Measurements from ENCODE around the gene NIFK. TPM values are rescaled to one million over a fixed set of nuclear protein-coding genes. Genes with fewer than 3 reads are reported as not detected.
"Not testable (repeated sequence)": the region's sequence is repeated elsewhere in the genome, so short reads cannot be mapped to it uniquely, and the experiment has no call there.

NIFK gene
- polyA plus RNA-seq, 1 donor: 53.4 TPM

DNA sequence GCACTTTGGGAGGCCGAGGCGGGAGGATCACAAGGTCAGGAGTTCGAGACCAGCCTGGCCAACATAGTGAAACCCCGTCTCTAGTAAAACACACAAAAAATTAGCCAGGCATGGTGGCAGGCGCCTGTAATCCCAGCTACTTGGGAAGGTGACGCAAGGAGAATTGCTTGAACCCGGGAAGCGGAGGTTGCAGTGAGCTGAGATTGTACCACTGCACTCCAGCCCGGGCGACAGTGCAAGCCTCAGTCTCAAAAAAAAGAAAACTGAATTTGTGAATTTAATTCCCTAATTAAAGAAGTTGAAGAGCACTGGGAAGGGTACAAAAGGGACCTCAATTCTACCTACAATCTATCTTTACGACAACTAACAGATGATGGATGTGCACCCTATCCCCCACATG, 2.1 kb downstream of the NIFK start:
- not testable (repeated sequence) for DNase-seq (ENCODE audit: low read depth)

DNA sequence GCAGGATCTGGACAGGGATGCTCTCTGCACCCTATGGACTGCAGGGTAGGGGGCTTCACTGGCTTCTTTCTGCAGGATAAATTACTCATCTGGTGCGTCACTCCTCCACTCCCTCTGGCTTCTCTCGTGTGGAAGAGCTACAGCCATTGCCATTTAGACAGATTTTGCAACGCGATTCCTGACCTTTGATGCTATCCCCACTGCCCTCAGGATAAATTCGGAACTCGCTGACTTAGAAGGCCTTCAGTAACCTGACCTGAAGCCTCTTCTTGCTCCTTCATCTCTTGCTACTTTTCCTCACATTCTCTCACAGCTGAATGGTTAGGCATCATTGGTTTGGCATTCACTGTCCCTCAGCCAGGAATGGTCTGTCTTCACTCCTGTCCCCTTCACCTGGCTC, 5.3 kb downstream of the NIFK start:
- DNase-seq (ENCODE audit: low read depth): no peak

DNA sequence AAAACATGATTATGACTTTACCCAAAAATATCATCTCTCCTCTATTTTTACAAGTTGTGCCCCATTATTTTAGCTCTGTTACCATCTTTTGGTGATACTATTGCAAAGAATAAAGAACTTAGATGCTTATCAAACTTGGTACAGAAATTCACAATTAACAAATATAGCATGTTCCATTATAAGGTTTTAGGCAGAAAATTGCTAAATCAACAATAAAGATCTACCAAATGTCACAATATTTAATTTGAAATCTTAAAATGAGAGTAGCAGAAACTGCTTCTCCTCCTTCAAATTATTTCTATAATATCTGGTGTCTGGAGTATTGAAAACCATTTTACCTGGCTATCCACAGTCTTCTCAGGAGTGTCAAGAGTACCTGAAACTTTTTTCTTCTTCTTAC, 8.7 kb downstream of the NIFK start:
- no peak for DNase-seq (ENCODE audit: low read depth)

DNA sequence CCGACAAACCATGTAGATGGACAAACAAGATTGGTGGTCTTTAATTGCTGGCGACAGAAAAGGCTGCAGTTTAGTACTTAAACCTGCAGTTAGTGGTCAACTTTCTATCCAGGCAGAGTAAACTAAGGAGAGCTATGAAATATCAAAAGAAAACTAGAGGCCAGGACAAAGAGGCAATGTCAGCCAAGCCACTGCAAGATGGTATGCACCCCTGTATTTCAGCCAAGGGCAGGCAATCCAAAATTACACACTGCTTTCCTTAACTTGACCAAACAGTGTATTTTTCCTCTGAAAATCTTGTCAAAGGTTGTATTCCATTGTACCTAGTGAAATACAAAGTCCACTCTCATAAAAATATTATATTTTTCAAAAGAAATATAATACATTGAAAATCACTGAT, 9.3 kb downstream of the NIFK start:
- no peak for DNase-seq (ENCODE audit: low read depth)

DNA sequence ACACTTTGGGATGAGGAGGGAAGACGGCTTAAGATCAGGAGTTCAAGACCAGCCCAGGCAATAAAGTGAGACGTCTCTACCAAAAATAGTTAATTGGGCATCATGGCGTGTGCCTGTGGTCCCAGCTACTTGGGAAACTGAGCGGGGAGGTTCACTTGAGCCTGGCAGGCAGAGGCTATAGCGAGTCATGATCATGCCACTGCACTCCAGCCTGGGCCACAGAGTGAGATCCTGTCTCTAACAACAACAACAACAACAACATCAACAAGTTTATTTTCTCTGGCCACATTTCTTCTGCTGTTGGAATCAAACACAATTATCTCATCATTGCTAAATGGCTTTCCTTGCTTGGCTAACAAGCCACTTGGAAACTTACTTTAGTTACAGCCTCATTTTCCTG, 13.4 kb downstream of the NIFK start:
- DNase-seq (ENCODE audit: low read depth): no peak

DNA sequence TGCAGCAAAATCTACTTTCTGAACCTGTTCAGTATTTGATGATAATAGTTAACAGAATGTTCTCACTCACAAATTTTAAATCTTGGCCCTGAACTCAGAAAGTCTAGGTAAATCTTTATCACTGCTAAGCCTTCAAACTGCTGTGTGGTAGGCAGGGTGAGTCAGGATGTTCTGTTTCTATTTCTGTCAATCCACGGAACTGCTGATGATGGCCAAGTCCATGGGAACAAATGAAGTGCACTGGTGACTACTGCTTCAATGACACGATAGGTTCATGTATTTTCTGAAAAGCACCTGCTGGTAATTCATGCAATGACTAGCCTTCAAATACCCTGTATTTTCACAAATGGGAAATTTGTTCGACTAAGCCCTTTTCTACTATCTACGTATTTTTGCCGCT, 14.2 kb downstream of the NIFK start:
- no peak for DNase-seq (ENCODE audit: low read depth)

DNA sequence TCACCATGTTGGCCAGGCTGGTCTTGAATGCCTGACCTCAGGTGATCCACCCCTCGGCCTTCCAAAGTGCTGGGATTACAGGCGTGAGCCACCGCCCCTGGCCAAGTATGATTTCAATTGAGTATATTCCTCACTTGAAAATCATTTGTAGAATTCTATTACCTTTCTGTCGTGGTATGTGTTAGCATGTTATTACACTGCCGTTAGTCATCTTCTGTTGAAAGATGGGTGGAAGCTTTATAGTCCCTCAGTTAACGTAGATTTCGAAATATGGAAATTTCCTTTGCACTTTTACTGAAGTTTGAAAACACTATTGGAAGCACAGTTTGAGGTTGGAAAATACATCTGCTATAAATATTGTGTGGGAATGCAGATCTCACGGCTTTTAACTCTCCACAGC, 14.7 kb downstream of the NIFK start:
- DNase-seq (ENCODE audit: low read depth): no peak

DNA sequence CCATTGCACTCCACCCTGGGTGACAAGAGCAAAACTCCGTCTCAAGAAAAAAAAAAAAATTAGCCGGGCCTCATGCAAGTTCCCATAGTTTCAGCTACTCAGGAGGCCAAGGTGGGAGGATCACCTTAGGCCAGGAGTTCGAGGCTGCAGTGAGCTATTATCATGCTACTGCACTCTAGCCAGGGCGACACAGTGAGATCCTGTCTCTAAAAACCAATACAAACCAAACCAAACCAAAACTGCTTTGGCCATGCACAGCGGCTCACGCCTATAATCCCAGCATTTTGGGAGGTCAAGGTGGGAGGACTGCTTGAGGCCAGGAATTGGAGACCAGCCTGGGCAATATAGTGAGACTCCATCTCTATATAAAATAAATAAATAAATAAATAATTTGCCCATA, 19.1 kb downstream of the NIFK start:
- no peak for DNase-seq (ENCODE audit: low read depth)

DNA sequence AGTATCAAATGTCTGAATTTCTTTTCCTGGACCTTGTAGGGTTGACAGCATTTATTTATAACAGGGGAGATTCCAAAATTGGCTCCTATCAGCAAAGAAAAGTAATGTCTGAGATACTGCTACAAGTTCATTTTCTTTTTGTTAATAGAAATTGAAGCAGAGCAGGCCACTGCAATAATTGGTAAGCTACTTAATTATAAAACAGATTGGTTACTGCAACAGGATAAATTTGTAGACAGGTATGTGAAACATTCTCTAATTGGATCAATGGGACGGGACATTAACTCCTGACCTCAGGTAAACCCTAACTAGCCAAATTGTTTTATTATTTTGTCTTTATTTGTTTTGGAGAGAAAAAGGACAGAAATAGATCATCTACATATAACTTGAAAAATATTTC, 20.5 kb downstream of the NIFK start:
- DNase-seq (ENCODE audit: low read depth): no peak

DNA sequence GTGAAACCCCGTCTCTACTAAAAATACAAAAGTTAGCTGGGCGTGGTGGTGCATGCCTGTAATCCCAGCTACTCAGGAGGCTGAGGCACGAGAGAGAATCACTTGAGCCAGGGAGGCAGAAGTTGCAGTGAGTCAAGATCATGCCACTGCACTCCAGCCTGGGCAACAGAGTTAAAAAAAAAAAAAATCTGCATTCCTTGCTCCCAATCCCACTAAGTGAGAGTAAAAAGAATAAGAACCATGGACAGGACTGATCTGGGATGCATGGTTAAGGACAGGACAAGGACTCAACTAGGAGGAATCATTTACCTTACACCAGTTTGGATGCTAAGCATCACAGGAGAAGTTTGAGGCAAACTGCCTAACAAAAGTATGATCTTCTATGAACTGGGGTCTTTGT, 25.2 kb downstream of the NIFK start:
- DNase-seq (ENCODE audit: low read depth): not testable (repeated sequence)

DNA sequence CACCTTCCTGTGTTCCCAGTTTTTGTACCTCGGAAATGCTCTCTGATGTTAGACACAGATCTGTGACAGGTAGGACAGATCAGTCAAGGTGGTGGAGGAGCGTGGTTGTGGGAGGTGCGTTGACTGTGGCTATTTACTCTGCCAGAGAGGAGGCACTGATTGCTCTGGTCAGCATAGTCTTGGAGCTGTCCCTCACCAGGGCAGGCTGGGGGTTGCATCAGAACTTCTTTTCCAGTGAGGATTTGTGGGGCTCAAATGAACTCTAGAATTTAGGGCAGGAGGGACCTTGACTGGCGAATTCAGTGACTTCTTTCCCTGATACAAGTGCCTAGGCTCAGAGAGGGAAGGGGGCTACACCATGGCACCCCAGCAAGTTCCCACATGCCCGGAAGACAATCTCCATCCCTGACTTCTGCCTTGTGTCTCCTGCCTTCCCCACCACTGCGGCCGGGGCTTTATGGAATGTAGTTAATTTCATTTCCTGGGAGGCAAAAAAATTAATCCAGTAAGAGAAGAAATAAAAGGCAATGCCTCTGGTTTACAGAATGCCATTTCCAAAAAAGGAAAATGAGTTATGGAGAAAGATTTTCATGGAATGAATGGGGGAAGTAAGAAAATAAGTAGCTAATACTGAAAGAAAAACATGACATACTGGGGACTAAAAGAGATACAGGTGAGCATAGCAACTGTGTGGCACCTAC, 26.1 kb downstream of the NIFK start:
- DNase-seq (ENCODE audit: low read depth): no peak

DNA sequence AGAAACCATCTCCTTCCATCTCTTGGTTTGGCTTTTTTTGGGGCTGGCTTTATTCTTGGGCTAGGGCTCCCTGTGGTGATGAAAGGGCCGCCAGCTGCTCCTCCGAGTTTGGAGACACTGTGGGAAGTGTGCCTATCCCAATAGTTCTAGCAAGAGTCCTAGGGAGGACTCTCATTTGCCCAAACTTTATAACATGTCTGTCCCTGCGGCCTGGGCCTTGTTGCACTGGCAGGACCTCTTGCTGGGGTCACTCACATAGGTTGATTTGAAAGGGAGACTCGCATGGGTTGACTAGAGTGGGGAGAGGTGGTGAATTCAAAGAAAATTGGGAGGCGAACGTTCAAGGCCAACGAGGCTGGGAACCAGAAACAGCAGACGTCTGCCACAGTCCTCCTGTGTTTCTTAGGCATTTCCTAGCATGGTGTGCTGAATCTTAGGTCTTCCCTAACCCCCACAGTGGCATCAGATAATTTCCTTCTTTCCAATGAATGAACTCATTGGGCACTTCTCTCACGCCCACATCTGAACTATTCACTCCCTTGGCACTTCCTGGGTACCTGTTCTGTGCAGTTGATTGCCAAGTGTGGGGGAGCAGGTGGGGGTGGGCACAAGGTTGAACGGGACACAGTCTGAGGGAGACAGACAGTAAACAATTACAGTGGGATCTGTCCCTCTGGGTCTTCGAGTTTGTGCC, 26.8 kb downstream of the NIFK start:
- no peak for DNase-seq (ENCODE audit: low read depth)

DNA sequence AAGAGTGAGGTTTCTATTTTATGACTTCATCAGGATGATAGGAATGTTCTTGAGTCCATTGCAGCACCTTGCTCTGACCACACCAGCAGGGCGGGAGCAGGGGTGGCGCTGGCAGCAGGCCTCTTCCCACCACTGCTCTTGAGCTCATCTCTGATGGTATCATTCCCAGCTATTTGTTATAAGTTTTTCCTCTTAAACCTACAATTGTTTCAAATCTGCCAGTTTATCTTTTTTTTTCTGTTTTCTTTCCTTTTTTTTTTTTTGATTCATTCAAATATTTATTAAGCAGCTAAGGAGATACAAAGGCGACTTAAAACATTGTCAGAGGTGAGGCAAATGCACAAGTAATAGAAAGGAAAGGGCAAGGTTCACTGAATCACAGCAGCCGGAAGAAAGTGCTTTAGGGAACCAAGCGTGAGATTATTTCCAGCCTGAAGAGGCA, 28.7 kb downstream of the NIFK start:
- no peak for DNase-seq (ENCODE audit: low read depth)

DNA sequence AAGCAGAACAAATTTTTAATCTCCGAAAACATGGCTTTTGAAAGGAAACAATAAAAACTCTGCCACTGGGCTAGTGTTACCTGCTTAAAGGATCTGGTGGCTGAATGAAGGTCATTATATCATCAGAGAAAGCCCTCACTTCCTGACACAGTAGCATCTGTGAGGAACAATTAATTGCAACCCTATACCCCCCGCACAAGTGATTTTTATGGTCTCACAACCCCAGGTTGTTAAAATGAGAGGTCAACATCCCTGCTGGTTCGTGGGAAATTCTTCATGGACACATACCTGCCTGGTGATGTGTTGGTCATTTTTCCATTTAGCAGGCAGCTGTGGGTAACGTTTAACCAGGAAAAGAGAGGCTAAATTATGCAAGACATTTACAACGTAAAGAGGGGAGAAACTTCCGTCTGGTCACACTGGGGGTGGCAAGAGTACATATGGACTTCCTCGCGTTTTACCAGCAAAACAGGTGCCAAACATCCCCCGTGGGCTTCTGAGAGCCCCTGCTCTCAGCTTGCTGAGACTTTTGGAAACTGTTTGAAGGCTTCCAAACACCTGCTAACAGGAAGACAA, 29.2 kb downstream of the NIFK start:
- no peak for DNase-seq (ENCODE audit: low read depth)

DNA sequence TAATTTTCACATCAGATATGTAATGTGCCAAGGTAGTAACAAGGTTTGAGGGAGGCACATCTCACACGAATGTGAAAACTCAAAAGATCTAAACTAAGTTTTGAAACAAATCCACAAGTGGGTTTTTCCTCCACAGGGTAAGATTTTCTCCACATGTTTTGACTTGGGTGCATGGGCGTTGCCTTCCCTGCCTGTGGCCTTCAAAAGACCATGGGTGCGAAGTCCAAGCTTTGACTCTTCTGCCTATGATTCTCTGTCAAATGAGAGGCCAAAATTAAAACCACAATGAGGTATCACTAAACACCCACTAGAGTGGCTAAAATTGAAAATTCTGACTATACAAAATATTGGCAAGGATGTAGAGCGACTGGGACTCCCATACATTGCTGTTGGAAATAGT, 30.7 kb downstream of the NIFK start:
- no peak for DNase-seq (ENCODE audit: low read depth)

DNA sequence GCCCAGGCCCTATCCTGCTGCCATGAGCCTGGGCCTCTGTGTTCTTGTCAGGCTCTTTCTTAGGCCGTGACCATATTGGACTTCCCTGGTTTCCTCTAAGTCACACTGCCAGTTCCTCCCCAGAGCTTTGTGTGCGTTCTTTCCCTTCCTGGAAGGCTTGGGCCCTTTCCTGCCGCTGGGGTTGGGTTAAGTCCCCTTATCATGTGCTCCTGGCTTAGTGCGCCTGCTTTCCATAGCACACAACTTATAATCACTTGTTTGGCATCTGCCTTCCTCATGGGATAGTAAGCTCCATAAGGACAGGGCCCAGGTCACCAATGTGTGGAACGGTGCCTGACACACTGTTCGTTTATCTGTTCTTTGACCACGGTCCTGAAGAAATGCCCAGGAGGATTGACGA, 31.3 kb downstream of the NIFK start:
- no peak for DNase-seq (ENCODE audit: low read depth)

DNA sequence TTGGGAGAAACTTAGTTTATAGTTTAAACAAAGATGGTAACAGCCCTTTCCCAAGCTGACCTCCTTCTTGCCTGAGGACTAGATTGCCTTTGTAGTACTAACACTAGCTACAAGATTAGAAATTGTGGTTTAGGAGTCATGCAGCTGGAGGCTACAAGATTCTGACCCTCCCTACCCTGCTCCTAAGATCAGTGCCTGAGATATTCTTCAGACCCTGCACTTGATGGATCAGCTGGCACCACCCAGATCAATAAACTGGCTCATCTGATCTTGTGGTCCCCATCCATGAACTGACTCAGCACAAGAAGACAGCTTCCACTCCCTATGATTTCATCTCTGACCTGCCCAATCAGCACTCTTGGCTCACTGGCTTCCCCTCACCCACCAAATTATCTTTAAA, 34.9 kb downstream of the NIFK start:
- DNase-seq (ENCODE audit: low read depth): not testable (repeated sequence)

DNA sequence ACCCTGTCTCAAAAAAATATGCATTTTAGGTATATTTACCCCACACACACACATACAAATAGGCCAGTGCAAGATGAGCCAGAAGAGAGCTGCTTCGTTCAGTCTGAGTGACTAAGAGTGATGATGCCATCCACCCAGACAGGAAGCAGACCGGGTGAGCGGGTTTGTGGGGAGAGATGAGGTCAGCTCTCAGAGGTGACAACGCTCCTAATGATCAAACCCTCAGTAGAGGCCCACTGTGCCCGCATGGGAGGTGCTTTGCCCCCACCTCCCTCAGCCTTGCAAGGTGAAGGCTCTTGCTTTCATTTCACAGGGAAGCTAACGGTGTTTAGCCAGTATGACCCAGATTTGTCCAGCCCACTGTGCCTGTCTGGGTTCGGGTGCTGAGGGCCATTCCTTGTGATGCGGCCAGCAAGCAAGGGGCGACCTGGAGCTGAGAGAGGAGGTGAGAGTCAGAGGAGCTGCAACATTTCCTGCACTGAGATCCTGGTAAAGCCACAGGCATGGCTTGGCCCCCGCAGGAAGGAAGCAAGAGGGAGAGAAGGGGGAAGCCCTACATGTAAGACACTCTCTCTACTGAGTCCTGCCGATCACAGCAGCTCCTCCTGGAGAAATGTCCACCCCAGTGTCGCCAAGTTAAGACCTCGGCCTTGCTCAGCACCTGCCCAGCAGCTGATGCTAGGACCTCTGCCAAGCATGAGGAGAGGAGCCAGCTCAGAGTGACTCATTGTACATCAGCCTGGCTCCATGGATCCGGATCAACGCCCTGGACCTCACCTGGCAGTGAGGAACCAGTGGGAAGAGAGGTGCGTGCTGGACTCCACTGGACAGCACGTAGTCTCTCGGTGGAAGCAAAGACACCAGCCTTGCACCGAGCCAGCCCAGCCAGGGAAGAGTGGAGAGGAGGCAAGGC, 37.0 kb downstream of the NIFK start:
- no peak for DNase-seq (ENCODE audit: low read depth)

DNA sequence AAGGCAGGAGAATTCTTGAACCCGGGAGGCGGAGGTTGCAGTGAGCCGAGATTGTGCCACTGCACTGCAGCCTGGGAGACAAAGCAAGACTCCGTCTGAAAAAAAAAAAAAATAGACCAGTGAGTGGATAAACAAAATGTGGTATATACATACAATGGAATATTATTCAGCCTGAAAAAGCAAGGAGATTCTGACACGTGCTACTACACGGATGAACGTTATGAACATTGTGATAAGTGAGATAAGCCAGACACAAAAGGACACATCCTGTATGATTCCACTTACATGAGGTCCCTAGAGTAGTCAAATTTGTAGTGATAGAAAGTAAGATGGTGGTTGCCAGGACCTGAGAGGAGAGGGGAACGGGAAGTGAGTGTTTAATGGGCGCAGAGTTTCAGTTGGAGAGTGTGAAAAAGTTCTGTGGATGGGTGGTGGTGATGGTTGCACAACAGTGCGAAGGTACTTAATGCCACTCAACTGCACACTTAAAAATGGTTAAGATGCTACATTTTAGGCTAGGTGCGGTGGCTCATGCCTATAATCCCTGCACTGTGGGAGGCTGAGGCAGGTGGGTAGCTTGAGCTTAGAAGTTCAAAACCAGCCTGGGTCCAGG, 38.3 kb downstream of the NIFK start:
- no peak for DNase-seq (ENCODE audit: low read depth)

DNA sequence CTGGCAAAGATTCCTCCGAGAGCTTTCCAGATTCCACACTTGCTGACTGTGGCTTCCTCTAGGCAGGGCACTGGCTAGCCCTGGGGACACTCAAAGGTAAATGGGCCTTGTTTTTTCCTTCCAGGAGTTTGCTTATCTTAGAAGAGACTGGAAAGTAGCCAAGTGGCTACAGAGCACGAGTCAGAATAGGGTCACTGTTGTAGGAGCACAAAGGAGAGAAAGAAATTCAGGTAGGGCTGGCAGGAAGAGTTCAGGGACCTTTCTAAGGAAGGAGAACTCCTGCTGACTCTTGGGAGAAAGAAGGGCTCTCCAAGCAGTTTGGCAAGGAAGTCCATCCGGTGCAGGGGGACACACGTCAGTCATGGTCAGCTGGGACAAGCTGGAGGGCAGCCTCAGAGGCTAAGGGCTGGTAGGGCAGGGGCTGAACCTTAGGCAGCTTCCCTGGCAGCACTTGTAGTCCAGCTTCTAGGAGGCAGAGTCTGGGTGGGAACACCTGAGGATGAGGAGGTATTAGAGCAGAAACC, 39.5 kb downstream of the NIFK start:
- no peak for DNase-seq (ENCODE audit: low read depth)

DNA sequence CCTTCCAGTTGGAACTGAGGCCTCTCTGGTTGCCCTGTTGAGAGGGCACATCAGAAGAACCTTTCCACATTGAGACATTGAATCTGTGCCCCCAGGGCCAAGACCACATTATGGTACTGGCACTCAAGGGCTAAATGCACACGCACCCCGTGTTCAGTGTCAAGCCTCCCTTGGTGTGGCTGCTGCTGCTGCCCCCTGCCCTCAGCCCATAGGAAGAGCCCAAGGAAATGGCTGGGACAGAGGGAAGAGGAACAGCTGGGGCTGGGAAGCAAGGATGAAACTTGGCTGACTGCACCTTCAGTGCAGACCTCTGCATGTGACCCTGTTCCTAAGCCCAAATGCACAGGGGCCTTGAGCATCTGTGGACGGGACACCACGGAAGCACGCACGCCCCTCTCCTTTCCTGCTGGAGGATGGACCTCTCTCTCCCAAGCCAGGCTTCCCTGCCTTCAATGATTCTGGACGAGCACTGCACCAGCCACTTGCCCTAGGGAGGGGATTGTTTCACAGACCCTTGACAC, 40.2 kb downstream of the NIFK start:
- DNase-seq (ENCODE audit: low read depth): no peak

DNA sequence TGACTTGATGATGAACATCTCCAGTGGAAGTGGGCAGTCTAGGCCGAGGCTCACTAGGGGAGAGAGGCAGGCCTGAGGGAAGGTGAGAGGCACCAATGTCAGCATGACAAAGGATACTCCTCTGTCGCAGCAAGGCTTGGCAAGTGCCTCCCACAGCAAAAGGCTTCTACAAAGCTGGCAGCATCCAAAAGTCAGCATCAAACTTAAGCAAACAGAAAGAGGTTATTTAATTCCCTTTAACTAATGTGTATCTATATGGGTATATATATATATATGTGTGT, 41.6 kb downstream of the NIFK start:
- no peak for DNase-seq (ENCODE audit: low read depth)

Data from forelimb muscle (tissue), 1 donor.